Tracheal epithelial cell (primary cell): ENCODE measurements around the gene PRDX5. TPM values are rescaled to one million over a fixed set of nuclear protein-coding genes. Genes with fewer than 3 reads are reported as not detected.

Source experiments
- total RNA-seq: library from RNA; depleted of rRNA; stranded (reverse); fragments of >200 nt; gene quantifications from 2 replicates; pipeline ENCODE4 v1.2.1, GENCODE V29; 2014

Gene PRDX5
- 374 and 392 TPM in 2 replicates for total RNA-seq

DNA sequence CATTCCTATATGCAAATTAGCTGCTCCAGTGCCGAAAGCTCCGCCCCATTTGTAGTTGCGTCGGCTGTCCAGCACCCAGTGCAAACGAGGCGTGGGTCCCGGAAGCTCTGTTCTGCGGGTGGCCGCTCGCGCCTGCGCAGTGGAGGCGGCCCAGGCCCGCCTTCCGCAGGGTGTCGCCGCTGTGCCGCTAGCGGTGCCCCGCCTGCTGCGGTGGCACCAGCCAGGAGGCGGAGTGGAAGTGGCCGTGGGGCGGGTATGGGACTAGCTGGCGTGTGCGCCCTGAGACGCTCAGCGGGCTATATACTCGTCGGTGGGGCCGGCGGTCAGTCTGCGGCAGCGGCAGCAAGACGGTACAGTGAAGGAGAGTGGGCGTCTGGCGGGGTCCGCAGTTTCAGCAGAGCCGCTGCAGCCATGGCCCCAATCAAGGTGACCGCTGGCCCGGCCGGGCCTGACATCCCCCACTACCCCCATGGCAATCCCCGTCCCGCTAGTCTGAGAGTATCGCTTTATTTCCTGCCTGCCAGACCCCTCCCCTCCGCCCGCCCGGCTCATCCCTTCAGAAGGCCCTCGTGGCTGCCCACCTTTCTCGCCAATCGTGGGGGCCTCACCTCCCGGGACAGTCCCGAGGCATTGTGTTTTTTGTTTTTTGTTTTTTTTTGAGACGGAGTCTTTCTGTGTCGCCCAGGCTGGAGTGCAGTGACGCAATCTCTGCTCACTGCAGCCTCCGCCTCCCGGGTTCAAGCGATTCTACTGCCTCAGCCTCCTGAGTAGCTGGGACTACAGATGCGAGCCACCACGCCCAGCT, at the start of gene PRDX5:
Gene PRDX5, plus strand, starts transcription at position 161 of the 805 bp plus-strand sequence. Its CDS starts 95 bp downstream, at position 256.

DNA sequence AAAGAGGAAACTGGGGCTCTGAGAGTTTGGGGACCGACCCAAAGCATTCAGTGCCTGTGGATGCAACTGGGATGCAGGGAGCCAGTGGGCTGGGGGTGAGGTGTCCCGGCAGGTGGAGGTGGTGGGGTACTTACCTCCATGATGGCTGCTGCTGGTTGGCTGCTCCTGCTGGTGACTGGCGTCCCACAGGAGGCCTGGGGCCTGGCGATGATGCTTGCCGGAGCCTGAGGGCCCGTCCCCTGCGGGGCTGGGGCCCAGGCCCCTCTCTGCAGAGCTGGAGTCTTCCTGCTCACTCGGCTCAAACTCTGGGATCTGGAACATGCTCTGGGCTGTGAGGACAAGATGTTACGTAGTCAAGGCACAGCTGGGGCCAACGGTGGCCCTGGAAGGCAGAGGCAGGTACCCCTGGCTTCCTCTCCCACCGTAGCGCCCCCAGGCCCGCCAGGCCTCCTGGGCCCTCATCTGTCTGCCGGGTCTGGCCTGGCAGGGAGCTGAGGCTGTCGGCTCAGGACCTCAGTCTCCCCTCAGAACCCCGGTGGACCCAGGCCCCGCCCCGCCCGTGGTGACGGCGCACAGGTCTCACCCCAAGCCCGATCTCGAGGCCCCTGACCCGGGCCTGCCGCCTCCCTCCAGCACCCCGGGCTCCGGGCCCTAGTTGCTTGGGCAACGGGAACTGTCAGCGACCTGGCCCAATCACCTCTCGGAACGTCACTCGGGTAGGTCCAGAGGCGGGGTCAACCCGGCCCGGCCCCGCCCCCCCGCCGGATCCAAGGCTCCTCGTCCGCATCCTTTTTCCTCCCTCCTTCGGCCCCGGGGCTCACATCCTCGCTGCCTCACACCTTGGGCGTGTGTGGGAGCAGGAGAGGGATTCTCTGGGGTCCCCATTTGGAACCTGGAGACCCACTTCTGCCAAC, 33.6 kb upstream of the PRDX5 start, which contains the start of gene BAD:
Gene BAD, minus strand, starts transcription at position 618 of the 914 bp plus-strand sequence. Its CDS starts 297 bp downstream, at position 321.

GRCh38 chr11:64284962-64285884, 32.7 kb upstream of the PRDX5 start, which contains the start of gene GPR137:
Gene GPR137 (plus strand): TSS chr11:64285848. CDS start chr11:64286525, 677 bp downstream.

DNA sequence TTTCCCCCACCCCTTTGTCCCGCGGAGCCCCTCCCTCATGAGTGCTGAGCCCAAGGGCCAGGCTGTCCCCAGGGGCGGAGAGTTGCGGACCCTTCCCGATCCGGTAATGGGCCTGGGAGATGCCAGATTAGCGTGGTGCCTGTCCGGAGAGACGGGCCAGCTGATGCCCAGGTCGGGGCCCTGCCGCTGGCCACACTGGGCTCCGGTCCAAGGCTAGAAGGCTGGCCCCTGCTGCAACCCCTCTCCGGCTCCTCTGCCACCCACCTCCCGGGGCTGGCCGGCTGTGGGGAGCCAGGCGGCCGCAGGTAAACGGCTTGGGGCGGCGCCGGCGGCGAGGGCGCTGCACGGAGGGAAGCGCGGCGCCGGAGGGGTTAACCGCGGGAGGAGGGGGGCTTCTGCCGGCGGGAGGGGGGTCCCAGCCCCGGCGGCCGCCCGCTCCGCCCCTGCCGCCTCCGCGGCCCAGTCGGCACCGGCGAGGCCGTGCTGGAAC, 26.6 kb upstream of the PRDX5 start, which contains the start of gene KCNK4:
Gene KCNK4, plus strand, starts transcription at position 41 of the 490 bp plus-strand sequence. CDS start 1,717 bp downstream, outside the sequence.

GRCh38 chr11:64299847-64300648, 17.9 kb upstream of the PRDX5 start, which contains the start of gene CATSPERZ:
Gene CATSPERZ (plus strand): TSS chr11:64300358. CDS start chr11:64300411, 53 bp downstream.

GRCh38 chr11:64305075-64305690, 12.7 kb upstream of the PRDX5 start, which contains the start of gene ESRRA:
Gene ESRRA (plus strand): TSS chr11:64305524. CDS start chr11:64307180, 1,656 bp downstream.

DNA sequence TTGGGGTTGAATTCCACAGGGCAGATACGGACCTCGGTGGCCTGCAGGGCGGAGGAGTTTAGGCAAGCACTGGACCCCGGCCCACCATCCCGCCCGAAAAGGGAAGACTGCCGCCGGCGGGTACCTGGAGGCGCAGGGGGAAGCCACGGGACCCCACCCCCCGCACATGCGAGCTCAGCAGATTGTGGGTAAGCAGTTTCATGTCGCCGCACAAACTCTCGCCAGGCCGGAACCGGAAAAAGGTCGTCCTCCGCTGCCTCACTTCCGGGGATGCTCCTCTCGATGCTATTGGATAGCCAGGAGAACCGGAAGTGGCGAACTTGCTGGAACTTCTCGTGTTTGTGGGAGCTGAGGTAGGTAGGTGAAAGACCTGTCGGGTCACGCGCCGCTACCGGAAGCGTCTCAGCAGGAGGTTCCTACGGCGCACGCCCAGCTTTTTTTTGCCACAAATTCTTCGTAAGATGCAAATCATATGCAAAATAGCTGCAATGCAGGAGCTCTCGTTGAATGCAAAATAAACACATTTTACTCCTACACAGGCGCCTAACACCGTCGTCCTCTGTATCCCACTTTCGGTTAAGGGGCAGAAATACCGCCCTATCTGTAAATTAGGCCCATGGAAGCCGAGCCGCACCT, 478 bp upstream of the PRDX5 start, which contains the start of gene TRMT112:
Gene TRMT112, minus strand, starts transcription at position 235 of the 636 bp plus-strand sequence. Its CDS starts 33 bp downstream, at position 202.

DNA sequence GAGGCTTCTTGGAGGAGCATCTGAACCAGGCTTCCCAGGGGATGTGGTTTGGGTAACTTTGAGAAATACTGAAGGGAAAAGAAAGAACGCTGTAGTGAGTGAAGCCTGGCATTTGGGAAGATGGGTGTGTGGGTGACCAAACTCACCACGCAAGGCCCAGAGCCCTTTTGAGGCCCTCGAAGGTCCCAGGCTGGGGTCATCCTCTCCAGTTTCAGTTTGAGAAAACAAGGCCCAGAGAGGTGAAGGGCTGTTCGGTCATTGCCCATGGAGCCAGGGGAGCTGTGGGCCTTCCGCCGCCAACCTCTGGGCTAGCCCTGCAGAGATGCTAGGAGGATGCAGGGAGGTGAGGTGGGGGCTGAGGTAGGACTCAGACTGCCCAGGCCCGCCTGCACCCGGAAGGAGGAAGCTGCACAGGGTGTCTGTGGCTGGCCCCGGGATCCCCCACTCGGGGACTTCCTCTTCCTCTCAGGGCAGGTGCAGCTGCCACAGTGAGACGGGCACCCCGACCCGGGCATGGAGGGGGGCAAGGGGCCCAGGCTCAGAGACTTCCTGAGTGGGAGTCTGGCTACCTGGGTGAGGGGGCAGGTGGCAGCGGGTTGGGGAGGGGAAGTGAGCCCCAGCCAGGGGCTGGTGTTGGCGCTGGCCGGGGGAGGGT, 22.0 kb downstream of the PRDX5 start, which contains the start of gene CCDC88B:
Gene CCDC88B, plus strand, starts transcription at position 451 of the 655 bp plus-strand sequence. Its CDS starts 63 bp downstream, at position 514.

GRCh38 chr11:64358907-64359711, 41.2 kb downstream of the PRDX5 start, which contains the start of gene RPS6KA4:
Gene RPS6KA4 (plus strand): TSS chr11:64359162. CDS start chr11:64359236, 74 bp downstream.

Other genes with a start within 250 kb of the PRDX5 start
- 28.3 and 44.1 TPM in 2 replicates for gene MACROD1, start 152.0 kb upstream of the PRDX5 start, total RNA-seq
- 98.9 and 144 TPM in 2 replicates for gene STIP1, start 131.9 kb upstream of the PRDX5 start, total RNA-seq
- 0.96 and 1.3 TPM in 2 replicates for gene FERMT3, start 111.4 kb upstream of the PRDX5 start, total RNA-seq
- gene TRPT1, start 91.9 kb upstream of the PRDX5 start, total RNA-seq = 33.5 and 64.8 TPM in 2 replicates
- gene NUDT22, start 91.8 kb upstream of the PRDX5 start, total RNA-seq = 72.5 and 84.8 TPM in 2 replicates
- gene DNAJC4, start 87.6 kb upstream of the PRDX5 start, total RNA-seq = 4.1 and 7.0 TPM in 2 replicates
- gene VEGFB, start 83.5 kb upstream of the PRDX5 start, total RNA-seq = 14.9 and 22.2 TPM in 2 replicates
- 45.2 and 70.1 TPM in 2 replicates for gene FKBP2, start 77.0 kb upstream of the PRDX5 start, total RNA-seq
- gene PPP1R14B, start 71.2 kb upstream of the PRDX5 start, total RNA-seq = 389 and 401 TPM in 2 replicates
- gene PLCB3, start 66.6 kb upstream of the PRDX5 start, total RNA-seq = 29.4 and 63.6 TPM in 2 replicates
- gene BAD, start 33.5 kb upstream of the PRDX5 start, total RNA-seq = 88.2 and 97.6 TPM in 2 replicates
- 3.9 and 6.4 TPM in 2 replicates for gene GPR137, start 32.3 kb upstream of the PRDX5 start, total RNA-seq
- not detected in 2 replicates for gene KCNK4, start 26.8 kb upstream of the PRDX5 start, total RNA-seq
- gene CATSPERZ, start 17.8 kb upstream of the PRDX5 start, total RNA-seq = 0.48 TPM in 1 of 2 replicates, not detected in the other
- gene ESRRA, start 12.6 kb upstream of the PRDX5 start, total RNA-seq = 131 and 162 TPM in 2 replicates
- gene TRMT112, start 562 bp upstream of the PRDX5 start, total RNA-seq = 255 and 420 TPM in 2 replicates
- 2.4 and 7.7 TPM in 2 replicates for gene CCDC88B, start 22.1 kb downstream of the PRDX5 start, total RNA-seq
- 54.9 and 61.6 TPM in 2 replicates for gene RPS6KA4, start 41.0 kb downstream of the PRDX5 start, total RNA-seq
- gene SLC22A11, start 237.8 kb downstream of the PRDX5 start, total RNA-seq = under 0.01 TPM in 1 of 2 replicates, not detected in the other